GM12873 (cell line): ENCODE data around the gene SLC4A5.

Experiments
- CTCF ChIP-seq: IDR thresholded peaks from 2 replicates; pipeline ENCODE4 v1.5.1; 2012; ENCODE audit warnings: low read depth, mild to moderate bottlenecking, moderate library complexity, low read length, control low read depth; ENCODE audit not compliant: insufficient read depth; ENCODE audit errors: missing control alignments

Gene SLC4A5

GRCh38 chr2:74327627-74328026 lies 15.6 kb downstream of the SLC4A5 start:
- no peak for TF ChIP-seq CTCF

- TF ChIP-seq CTCF = no peak
Observed at GRCh38 chr2:74327199-74327598, 16.0 kb downstream of the SLC4A5 start.

- no peak for TF ChIP-seq CTCF
Observed at GRCh38 chr2:74325815-74326214, 17.4 kb downstream of the SLC4A5 start.

- no peak for TF ChIP-seq CTCF
Observed at GRCh38 chr2:74321737-74322136, 21.5 kb downstream of the SLC4A5 start.

- TF ChIP-seq CTCF = no peak
Observed at GRCh38 chr2:74317701-74318100, 25.5 kb downstream of the SLC4A5 start.

GRCh38 chr2:74316627-74317295 lies 26.5 kb downstream of the SLC4A5 start:
- no peak for TF ChIP-seq CTCF

- TF ChIP-seq CTCF = no peak
Observed at GRCh38 chr2:74314107-74314506, 29.1 kb downstream of the SLC4A5 start.

GRCh38 chr2:74313497-74313896 lies 29.7 kb downstream of the SLC4A5 start:
- TF ChIP-seq CTCF = no peak
